SK-N-SH treated with all-trans-retinoic acid at 6 μM for 48 hours (cell line): ENCODE data around the gene DLG2.
A peak's percentile ranks its signal among the peaks of the same experiment; 100 is the strongest.

ENCODE experiments used
- ATAC-seq: fragments of 200-7000 bp; cut with Tn5 transposase; 3 replicates; pipeline ENCODE4 v1.9.1; 2020; ENCODE audit warnings: mild to moderate bottlenecking, moderate library complexity
- ARNTL ChIP-seq: fragments of 450-650 bp; formaldehyde crosslinking; IDR thresholded peaks from 2 replicates; pipeline ENCODE4 v1.5.0; 2020; ENCODE audit warnings: low read depth, mild to moderate bottlenecking, moderate library complexity, borderline replicate concordance
- BACH2 ChIP-seq: fragments of 250-450 bp; sonication (Bioruptor Pico); IDR thresholded peaks from 2 replicates; pipeline ENCODE4 v1.9.0; 2021; ENCODE audit warnings: mild to moderate bottlenecking, borderline replicate concordance
- CREB5 ChIP-seq: fragments of 250-450 bp; sonication (Bioruptor Pico); IDR thresholded peaks from 2 replicates; pipeline ENCODE4 v1.5.1; 2020; ENCODE audit warnings: low read depth, mild to moderate bottlenecking, moderate library complexity
- CSDC2 ChIP-seq: fragments of 250-450 bp; sonication (Bioruptor Pico); IDR thresholded peaks from 2 replicates; pipeline ENCODE4 v1.5.0; 2020; ENCODE audit warnings: mild to moderate bottlenecking, moderate library complexity
- CSRNP3 ChIP-seq: fragments of 250-450 bp; sonication (Bioruptor Pico); IDR thresholded peaks from 2 replicates; pipeline ENCODE4 v1.5.1; 2021; ENCODE audit warnings: mild to moderate bottlenecking, moderate library complexity
- ESRRG ChIP-seq: fragments of 250-450 bp; sonication (Bioruptor Pico); IDR thresholded peaks from 2 replicates; pipeline ENCODE4 v1.6.1; 2021; ENCODE audit warnings: mild to moderate bottlenecking
- GLIS3 ChIP-seq: fragments of 250-450 bp; sonication (Bioruptor Pico); IDR thresholded peaks from 2 replicates; pipeline ENCODE4 v1.5.0; 2020; ENCODE audit warnings: mild to moderate bottlenecking, moderate library complexity
- ISL1 ChIP-seq: fragments of 250-450 bp; sonication (Bioruptor Pico); IDR thresholded peaks from 2 replicates; pipeline ENCODE4 v2.1.2; 2022; ENCODE audit warnings: mild to moderate bottlenecking, moderate library complexity
- OSR1 ChIP-seq: fragments of 250-450 bp; sonication (Bioruptor Pico); IDR thresholded peaks from 2 replicates; pipeline ENCODE4 v1.8.0; 2022; ENCODE audit warnings: moderate library complexity, mild to moderate bottlenecking, inconsistent platforms
- PATZ1 ChIP-seq: fragments of 250-450 bp; sonication (Bioruptor Pico); IDR thresholded peaks from 2 replicates; pipeline ENCODE4 v1.8.0; 2020; ENCODE audit warnings: mild to moderate bottlenecking, moderate library complexity, borderline replicate concordance
- POU6F1 ChIP-seq: fragments of 250-450 bp; sonication (Bioruptor Pico); IDR thresholded peaks from 2 replicates; pipeline ENCODE4 v1.8.0; 2021; ENCODE audit warnings: low read depth, mild to moderate bottlenecking, moderate library complexity, borderline replicate concordance
- PPARA ChIP-seq: fragments of 250-450 bp; sonication (Bioruptor Pico); IDR thresholded peaks from 2 replicates; pipeline ENCODE4 v1.5.0; 2020; ENCODE audit warnings: mild to moderate bottlenecking, borderline replicate concordance
- RARB ChIP-seq: fragments of 250-450 bp; sonication (Bioruptor Pico); IDR thresholded peaks from 2 replicates; pipeline ENCODE4 v1.8.0; 2021; ENCODE audit warnings: mild to moderate bottlenecking, moderate library complexity
- TCF4 ChIP-seq: fragments of 250-450 bp; sonication (Bioruptor Pico); IDR thresholded peaks from 2 replicates; pipeline ENCODE4 v1.8.0; 2021; ENCODE audit warnings: mild to moderate bottlenecking, moderate library complexity, borderline replicate concordance
- TOX ChIP-seq: fragments of 250-450 bp; sonication (Bioruptor Pico); IDR thresholded peaks from 2 replicates; pipeline ENCODE4 v1.8.0; 2021; ENCODE audit warnings: mild to moderate bottlenecking, moderate library complexity, borderline replicate concordance
- TSHZ2 ChIP-seq: fragments of 250-450 bp; sonication (Bioruptor Pico); IDR thresholded peaks from 2 replicates; pipeline ENCODE4 v1.5.0; 2020; ENCODE audit warnings: mild to moderate bottlenecking, moderate library complexity
- ZC3H10 ChIP-seq: fragments of 250-450 bp; sonication (Bioruptor Pico); IDR thresholded peaks from 2 replicates; pipeline ENCODE4 v1.5.1; 2021; ENCODE audit warnings: mild to moderate bottlenecking, moderate library complexity
- ZFP3 ChIP-seq: fragments of 250-450 bp; sonication (Bioruptor Pico); IDR thresholded peaks from 2 replicates; pipeline ENCODE4 v1.5.0; 2020; ENCODE audit warnings: mild to moderate bottlenecking, moderate library complexity
- ZFP30 ChIP-seq: fragments of 450-650 bp; formaldehyde crosslinking; IDR thresholded peaks from 2 replicates; pipeline ENCODE4 v1.5.0; 2022; ENCODE audit warnings: mild to moderate bottlenecking, moderate library complexity
- ZNF565 ChIP-seq: fragments of 450-650 bp; formaldehyde crosslinking; conservative IDR thresholded peaks from 2 replicates; pipeline ENCODE4 v1.5.0; 2020; ENCODE audit warnings: low read depth, mild to moderate bottlenecking, moderate library complexity
- ZNF70 ChIP-seq: fragments of 450-650 bp; formaldehyde crosslinking; IDR thresholded peaks from 2 replicates; pipeline ENCODE4 v1.5.0; 2020; ENCODE audit warnings: mild to moderate bottlenecking, moderate library complexity
- ZNF8 ChIP-seq: fragments of 450-650 bp; formaldehyde crosslinking; IDR thresholded peaks from 2 replicates; pipeline ENCODE4 v1.5.0; 2020; ENCODE audit warnings: mild to moderate bottlenecking, moderate library complexity

DLG2 gene

GRCh38 chr11:83681031-83681781 lies 1945.9 kb downstream of the DLG2 start:
- no peak for TF ChIP-seq ESRRG
- no peak for TF ChIP-seq ARNTL (CRISPR knock-in tag)
- TF ChIP-seq ZNF565 (CRISPR knock-in tag) = no peak
- TF ChIP-seq BACH2 (CRISPR knock-in tag) = no peak
- no peak for TF ChIP-seq GLIS3 (CRISPR knock-in tag)
- TF ChIP-seq TCF4 (CRISPR knock-in tag) = no peak
- TF ChIP-seq RARB (CRISPR knock-in tag) = no peak
- TF ChIP-seq TOX (CRISPR knock-in tag) = no peak
- TF ChIP-seq CREB5 = no peak
- TF ChIP-seq OSR1 (CRISPR knock-in tag) = no peak
- TF ChIP-seq CSRNP3 (CRISPR knock-in tag) = no peak
- TF ChIP-seq ISL1 (CRISPR knock-in tag) = no peak
- TF ChIP-seq ZNF70 = no peak
- no peak for TF ChIP-seq PATZ1 (CRISPR knock-in tag)
- no peak for TF ChIP-seq ZFP30 (CRISPR knock-in tag)
- no peak for ATAC-seq

- TF ChIP-seq TOX (CRISPR knock-in tag) = no peak
- no peak for TF ChIP-seq TSHZ2 (CRISPR knock-in tag)
- TF ChIP-seq RARB (CRISPR knock-in tag) = no peak
- TF ChIP-seq POU6F1 (CRISPR knock-in tag) = no peak
- TF ChIP-seq ESRRG = no peak
- TF ChIP-seq ISL1 (CRISPR knock-in tag) = peak; percentile 21; the same call in 1 of the 2 replicates
- TF ChIP-seq TCF4 (CRISPR knock-in tag) = peak; percentile 20; the same call in 1 of the 2 replicates
- ATAC-seq = no peak; the same call in 2 of the 3 replicates
Measured at GRCh38 chr11:83680321-83680720, 1946.8 kb downstream of the DLG2 start.

- no peak for ATAC-seq
- TF ChIP-seq ZNF8 = no peak
- no peak for TF ChIP-seq ZNF565 (CRISPR knock-in tag)
- TF ChIP-seq ZFP30 (CRISPR knock-in tag) = no peak
- TF ChIP-seq CSRNP3 (CRISPR knock-in tag) = no peak
- no peak for TF ChIP-seq POU6F1 (CRISPR knock-in tag)
- TF ChIP-seq ISL1 (CRISPR knock-in tag) = no peak
- no peak for TF ChIP-seq CSDC2 (CRISPR knock-in tag)
- no peak for TF ChIP-seq ZC3H10 (CRISPR knock-in tag)
- no peak for TF ChIP-seq PPARA (CRISPR knock-in tag)
- TF ChIP-seq ESRRG = no peak
- no peak for TF ChIP-seq ZFP3
- no peak for TF ChIP-seq OSR1 (CRISPR knock-in tag)
Measured at GRCh38 chr11:83678831-83679584, 1948.1 kb downstream of the DLG2 start.
